NCI-H774 (cell line): ENCODE results near the gene STK32B.
"Not testable (repeated sequence)": the region's sequence is repeated elsewhere in the genome, so short reads cannot be mapped to it uniquely, and the experiment has no call there.

Source experiments
- DNase-seq: peaks from one replicate; lab custom pipeline; 2025; lab: John Stamatoyannopoulos, UW

The STK32B gene

GRCh38 chr4:5162909-5163508, 111.7 kb downstream of the STK32B start:
- DNase-seq: no peak

GRCh38 chr4:5164221-5164912, 113.1 kb downstream of the STK32B start:
- no peak for DNase-seq

- DNase-seq: no peak
These were observed 114.4 kb downstream of the STK32B start for GRCh38 chr4:5165420-5166369.

GRCh38 chr4:5166377-5166776, 115.1 kb downstream of the STK32B start:
- DNase-seq: no peak

GRCh38 chr4:5168891-5169290, 117.6 kb downstream of the STK32B start:
- DNase-seq: no peak

- DNase-seq: not testable (repeated sequence)
These were observed 124.6 kb downstream of the STK32B start for GRCh38 chr4:5175836-5176235.

GRCh38 chr4:5184606-5185005, 133.3 kb downstream of the STK32B start:
- DNase-seq: no peak

DNA sequence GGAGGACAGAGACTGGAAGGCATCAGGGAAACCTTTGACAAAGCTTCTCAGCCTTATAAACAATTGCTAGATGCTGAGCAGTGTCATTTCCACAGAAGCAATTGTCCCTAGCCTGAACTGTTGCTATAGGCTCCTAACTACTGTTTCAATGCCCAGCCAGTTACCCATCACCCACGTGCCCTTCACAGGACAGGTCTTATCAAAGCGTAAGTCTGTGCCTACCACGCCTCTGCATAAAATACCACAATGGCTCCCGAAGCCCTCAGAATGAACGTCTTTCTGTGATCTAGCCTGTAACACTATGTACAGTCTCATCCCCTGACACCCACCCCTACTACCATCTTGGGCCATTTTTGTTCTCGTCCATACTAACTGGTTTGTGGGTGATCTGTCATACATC, 134.3 kb downstream of the STK32B start:
- DNase-seq: no peak

DNA sequence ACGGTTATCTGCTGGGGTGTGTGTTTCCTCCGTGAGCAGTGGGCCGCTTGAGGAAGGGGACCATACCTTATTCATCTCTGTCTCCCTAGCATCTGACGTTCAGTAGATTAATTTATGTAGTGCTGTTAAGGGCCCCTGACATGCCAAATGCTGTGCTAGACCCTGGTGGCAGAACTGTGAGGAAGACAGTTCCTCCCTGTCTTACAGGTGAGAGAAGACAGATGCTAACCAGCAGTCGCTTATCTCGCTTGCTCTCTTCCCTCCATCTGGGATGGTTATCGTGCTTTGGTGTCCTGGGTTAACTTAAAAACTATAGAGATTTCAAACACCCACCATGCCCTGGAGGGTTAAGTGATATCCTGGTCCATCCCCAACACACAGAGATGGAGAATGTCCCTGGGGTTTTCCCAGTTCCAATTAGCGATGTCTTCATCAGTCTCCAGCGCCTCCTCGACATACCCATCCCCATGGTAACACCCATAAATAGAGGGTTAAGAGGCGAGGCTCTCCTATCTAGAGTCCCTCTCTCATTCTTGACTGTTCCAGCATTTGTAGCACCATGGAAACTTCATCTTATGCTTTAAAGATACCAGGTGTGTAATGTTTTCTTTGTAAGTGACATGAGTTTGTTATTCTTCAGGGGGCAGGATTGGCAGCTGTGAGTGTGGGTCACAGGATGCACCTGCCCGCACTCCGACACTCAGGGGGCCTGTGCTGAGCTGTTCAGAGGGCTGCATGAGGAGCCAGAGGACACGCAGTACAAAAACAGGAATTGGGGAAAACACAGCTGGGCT, 135.2 kb downstream of the STK32B start:
- DNase-seq: no peak

GRCh38 chr4:5188130-5188529, 136.8 kb downstream of the STK32B start:
- no peak for DNase-seq

DNA sequence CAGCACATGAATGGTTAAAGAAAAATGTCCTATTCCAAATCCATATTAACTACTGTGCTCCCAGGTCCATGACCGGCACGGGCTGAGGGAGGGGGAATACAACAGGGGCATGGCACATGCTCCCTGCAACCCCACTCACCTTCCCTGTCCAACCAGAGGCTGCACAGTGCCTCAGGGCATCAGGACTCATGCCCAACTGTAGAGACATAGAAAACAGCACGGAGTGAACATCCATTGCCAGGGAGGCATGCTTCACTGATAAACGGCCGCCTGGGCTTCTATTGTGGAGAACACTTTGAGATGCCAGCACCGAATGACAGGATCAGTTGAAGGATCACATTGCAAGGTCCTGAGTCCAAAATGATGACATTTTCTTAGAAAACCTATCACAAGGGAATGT, 140.6 kb downstream of the STK32B start:
- DNase-seq: no peak

GRCh38 chr4:5192271-5192670, 141.0 kb downstream of the STK32B start:
- DNase-seq: no peak

- DNase-seq: no peak
These were observed 141.4 kb downstream of the STK32B start for GRCh38 chr4:5192678-5193077.

DNA sequence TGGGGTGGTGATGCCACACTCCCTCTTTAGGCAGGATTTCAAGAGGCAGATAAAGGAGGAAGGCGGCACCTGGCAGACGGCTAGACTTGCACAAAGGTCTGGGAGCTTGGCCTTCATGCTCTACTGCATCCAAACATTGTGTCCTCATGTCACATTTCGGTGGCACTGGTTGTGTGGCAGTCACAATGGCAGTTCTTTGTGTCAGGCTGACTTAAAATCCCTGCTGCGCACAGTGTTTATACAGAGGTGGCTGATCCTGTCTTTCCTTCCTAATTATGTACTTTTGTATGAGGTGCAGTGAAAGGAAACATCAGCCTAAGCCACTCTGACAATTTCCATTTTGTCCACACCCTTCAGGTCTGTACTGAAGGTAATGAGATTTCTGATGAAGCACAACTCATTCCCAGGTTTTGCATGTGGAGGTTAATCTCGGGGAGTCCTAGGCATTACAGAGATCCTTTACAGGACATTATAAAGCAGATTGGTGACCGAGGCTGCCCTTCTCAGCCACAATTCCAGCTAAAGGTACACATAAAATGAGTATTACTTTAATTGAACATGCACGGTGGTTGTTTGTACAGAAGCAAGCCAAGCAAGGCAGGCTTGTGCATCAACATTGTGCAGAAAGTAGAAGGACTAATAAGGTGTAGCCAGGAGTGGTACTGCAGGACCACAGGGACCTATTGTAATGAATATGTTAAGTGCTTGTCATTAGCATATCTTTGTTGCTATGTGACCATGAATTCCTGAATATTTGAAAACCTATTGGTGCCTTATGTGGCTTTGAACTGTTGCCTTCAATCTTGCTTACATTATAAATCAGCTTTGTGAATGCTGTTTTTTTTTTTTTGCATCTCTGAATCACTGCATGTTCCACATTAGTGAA, 147.6 kb downstream of the STK32B start:
- DNase-seq: peak; percentile 62

- no peak for DNase-seq
These were observed 148.6 kb downstream of the STK32B start for GRCh38 chr4:5199912-5200311.

DNA sequence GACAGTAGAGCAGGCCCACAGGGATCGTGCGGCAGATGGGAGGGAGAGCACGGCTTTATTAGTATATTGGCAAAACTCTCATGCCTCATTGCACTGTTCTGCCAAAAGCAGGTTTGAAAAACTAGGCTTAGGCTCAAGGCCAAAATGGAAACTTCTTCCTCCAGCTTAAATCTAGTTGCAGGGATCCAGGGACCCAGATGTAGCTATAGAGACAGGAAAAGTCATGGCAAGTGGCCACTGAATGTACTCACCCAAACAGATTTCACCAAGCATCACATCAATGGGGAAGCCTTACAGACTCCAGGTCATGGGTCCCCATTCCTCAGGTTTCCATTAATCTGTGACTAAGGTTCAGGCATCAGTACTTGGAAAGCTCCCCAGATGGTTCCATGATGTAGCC, 149.2 kb downstream of the STK32B start:
- DNase-seq: no peak

GRCh38 chr4:5203309-5203992, 152.2 kb downstream of the STK32B start:
- no peak for DNase-seq

- DNase-seq: no peak
These were observed 152.7 kb downstream of the STK32B start for GRCh38 chr4:5203993-5204310.

DNA sequence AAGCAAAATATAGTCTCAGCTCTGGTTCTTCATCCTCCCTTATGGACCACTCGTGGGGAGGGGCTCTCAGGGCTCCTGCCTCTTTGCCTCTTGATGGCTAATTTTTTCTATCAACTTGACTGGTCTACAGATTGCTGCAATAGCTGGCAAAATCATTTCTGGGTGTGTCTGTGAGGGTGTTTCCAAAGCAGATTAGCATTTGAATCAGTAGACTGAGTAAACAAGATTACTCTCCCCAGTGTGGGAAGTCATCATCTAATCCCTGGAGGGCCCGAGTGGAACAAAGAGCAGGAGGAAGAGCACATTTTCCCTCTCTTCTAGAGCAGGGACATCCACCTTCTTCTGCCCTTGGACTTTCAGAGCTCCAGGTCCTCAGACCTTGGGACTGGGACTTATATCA, 153.5 kb downstream of the STK32B start:
- DNase-seq: no peak

DNA sequence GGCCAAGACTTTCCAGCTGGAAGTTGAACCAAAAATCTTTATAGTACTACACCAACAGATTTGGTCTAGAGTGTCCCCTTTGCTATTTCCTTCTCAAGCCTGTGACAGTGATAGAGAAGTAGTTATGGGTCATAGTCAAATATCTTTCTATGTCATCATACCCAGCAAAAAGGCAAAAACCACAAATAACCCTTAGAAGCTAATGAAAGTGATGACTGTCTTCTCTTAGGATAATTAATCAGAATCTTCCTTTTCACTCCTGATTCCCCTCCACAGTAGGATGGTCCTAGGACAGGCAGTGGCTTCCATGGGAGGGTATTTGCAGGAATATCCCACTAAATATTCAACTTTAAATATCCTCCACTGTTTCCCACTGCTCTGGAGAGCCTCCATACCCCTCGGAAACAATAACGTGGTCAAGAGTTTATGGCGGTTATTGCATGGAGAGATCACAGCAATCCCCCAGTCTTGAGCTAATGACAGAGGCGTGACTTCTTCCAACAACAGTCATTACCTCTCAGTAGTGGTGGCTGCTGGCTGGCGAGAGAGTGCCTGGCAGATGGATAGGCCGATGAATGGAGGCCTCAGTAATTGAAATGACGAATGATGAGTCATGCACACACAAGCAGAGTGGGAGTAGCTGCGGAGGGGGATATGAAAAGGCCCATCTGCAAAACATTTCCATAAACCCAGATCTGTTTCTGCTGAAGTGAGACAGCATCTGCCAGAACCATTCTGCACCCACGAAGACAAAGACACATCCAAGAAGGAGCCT, 154.9 kb downstream of the STK32B start:
- peak; percentile 84 for DNase-seq
